PC-9 (cell line): ENCODE results near the gene REEP2. TPM values are rescaled to one million over a fixed set of nuclear protein-coding genes. Genes with fewer than 3 reads are reported as not detected.
A peak's percentile ranks its signal among the peaks of the same experiment; 100 is the strongest.

Experiments used
- BruUV-seq: library from RNA; stranded (reverse); fragments of 400-500 nt; replicated peaks from 2 replicates; lab custom pipeline; 2021; lab: Mats Ljungman, UMichigan
- CTCF ChIA-PET: fragments of 300-600 bp; sonication (Branson Sonifier 250); formaldehyde crosslinking; loops from one replicate; lab custom pipeline; 2022; ENCODE audit warnings: antibody characterized with exemption; lab: Charles Lee
- POLR2A ChIA-PET: fragments of 300-600 bp; sonication (Branson Sonifier 250); formaldehyde crosslinking; loops from one replicate; lab custom pipeline; 2022; ENCODE audit warnings: antibody characterized with exemption; ENCODE audit not compliant: unreplicated experiment; lab: Charles Lee
- DNase-seq, 2 experiments: peaks; one replicate each; pipeline versions ENCODE4 v3.0.0 to v3.0.0-alpha.2; 2015 to 2022; ENCODE audit warnings: mixed read lengths in 1 of 2
- H2AFZ ChIP-seq: fragments of 200-600 bp; sonication (generic); 2 replicates; pipeline ENCODE4 v1.8.1; 2017; ENCODE audit warnings: antibody characterized with exemption
- H3F3A ChIP-seq: fragments of 200-600 bp; sonication (generic); 2 replicates; pipeline ENCODE4 v1.8.1; 2017; ENCODE audit warnings: antibody characterized with exemption, mild to moderate bottlenecking, low read depth; ENCODE audit not compliant: insufficient read depth
- H3K27ac ChIP-seq: fragments of 200-600 bp; sonication (generic); 2 replicates; pipeline ENCODE4 v1.6.1; 2016; ENCODE audit warnings: mixed run types
- H3K27me3 ChIP-seq: fragments of 200-600 bp; sonication (generic); 2 replicates; pipeline ENCODE4 v1.6.1; 2016; ENCODE audit warnings: low read depth, mixed run types; ENCODE audit not compliant: insufficient read depth
- H3K36me3 ChIP-seq: fragments of 200-600 bp; sonication (generic); 2 replicates; pipeline ENCODE4 v1.6.1; 2016; ENCODE audit warnings: low read depth, mixed run types
- H3K4me1 ChIP-seq: fragments of 200-600 bp; sonication (generic); replicated peaks from 2 replicates; pipeline ENCODE4 v1.6.1; 2016; ENCODE audit warnings: mixed run types; ENCODE audit not compliant: insufficient read depth
- H3K4me2 ChIP-seq: fragments of 200-600 bp; sonication (generic); 2 replicates; pipeline ENCODE4 v1.6.1; 2017; ENCODE audit warnings: mixed run types
- H3K4me3 ChIP-seq: fragments of 200-600 bp; sonication (generic); 2 replicates; pipeline ENCODE4 v1.6.1; 2016; ENCODE audit warnings: mixed run types
- H3K79me2 ChIP-seq: fragments of 200-600 bp; sonication (generic); 2 replicates; pipeline ENCODE4 v1.6.1; 2017; ENCODE audit warnings: low read depth, mixed run types
- H3K9me2 ChIP-seq: fragments of 200-600 bp; sonication (generic); 2 replicates; pipeline ENCODE4 v1.8.1; 2017; ENCODE audit warnings: mild to moderate bottlenecking; ENCODE audit not compliant: insufficient read depth
- H3K9me3 ChIP-seq: fragments of 200-600 bp; sonication (generic); 2 replicates; pipeline ENCODE4 v1.8.1; 2016; ENCODE audit warnings: low read depth; ENCODE audit not compliant: insufficient read depth
- H4K20me1 ChIP-seq: fragments of 200-600 bp; sonication (generic); 2 replicates; pipeline ENCODE4 v1.8.1; 2017; ENCODE audit not compliant: insufficient read depth
- EZH2 ChIP-seq: fragments of 200-600 bp; sonication (generic); IDR thresholded peaks from 2 replicates; pipeline ENCODE4 v1.8.0; 2017; ENCODE audit warnings: antibody characterized with exemption, low read depth
- intact Hi-C: fragments of 100-400 bp; cut with micrococcal nuclease; formaldehyde crosslinking; loops from one replicate; pipeline ENCODE4 v1.10.0; 2022; ENCODE audit not compliant: unreplicated experiment
- total RNA-seq: library from RNA; stranded (reverse); gene quantifications from 2 replicates; pipeline ENCODE4 v1.2.3, GENCODE V29; 2021
- TF ChIP-seq, protein P1 (sequence below): fragments of 200-600 bp; sonication (generic); conservative IDR thresholded peaks from 2 replicates; pipeline ENCODE4 v1.6.1; 2017; ENCODE audit warnings: mixed run types, antibody characterized with exemption, mild to moderate bottlenecking, moderate library complexity

The REEP2 gene
- total RNA-seq, 1 experiment from 2014 or later, result 0.87 TPM

DNA sequence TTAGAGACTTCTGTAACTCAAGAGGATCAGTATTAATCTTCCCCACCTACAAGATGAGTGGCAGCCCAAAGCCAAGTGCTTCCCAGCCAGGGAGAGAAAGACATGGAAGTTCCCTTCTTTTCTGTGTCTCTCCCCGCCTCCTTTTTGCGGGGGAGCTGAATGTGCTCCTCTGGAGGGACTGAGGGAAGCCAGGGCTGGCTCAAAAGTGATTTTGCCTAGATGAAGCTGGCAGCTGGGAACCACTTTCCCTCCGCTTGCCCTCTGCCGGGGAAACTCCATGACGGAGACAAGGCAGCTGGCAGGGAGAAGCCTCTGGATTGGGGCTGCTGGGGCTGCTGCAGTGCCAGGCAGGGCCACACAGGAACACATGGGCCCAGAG, 50.8 kb downstream of the REEP2 start:
- Histone ChIP-seq H3K27ac (no peak overlapping the region), H3F3A (no peaks in the 10 kb centered on the region; the same call in 1 of the 2 replicates), H4K20me1 (no peaks in the 10 kb centered on the region), H3K27me3 (peaks cover 32% of the 10 kb centered on the region), H3K9me2 (no peaks in the 10 kb centered on the region), H3K4me3 (no peak overlapping the region), H3K36me3 (no peaks in the 10 kb centered on the region), H3K4me1 (0 out of 2 replicates have a peak, but pooled peaks cover 7% of the 10 kb centered on the region), H3K4me2 (no peak overlapping the region), H3K9me3 (no peaks in the 10 kb centered on the region), H3K79me2 (no peaks in the 10 kb centered on the region), H2AFZ (no peak overlapping the region)
- ChIA-PET POLR2A (no interaction called here), CTCF (interaction anchor here (0.9 kb wide), 1 partner anchor 39 kb away, joined by 3 read pairs; no protein-coding TSS in a partner anchor)
- no peak for DNase-seq
- intact Hi-C loops, result no loop called here
- TF ChIP-seq, protein P1, sequence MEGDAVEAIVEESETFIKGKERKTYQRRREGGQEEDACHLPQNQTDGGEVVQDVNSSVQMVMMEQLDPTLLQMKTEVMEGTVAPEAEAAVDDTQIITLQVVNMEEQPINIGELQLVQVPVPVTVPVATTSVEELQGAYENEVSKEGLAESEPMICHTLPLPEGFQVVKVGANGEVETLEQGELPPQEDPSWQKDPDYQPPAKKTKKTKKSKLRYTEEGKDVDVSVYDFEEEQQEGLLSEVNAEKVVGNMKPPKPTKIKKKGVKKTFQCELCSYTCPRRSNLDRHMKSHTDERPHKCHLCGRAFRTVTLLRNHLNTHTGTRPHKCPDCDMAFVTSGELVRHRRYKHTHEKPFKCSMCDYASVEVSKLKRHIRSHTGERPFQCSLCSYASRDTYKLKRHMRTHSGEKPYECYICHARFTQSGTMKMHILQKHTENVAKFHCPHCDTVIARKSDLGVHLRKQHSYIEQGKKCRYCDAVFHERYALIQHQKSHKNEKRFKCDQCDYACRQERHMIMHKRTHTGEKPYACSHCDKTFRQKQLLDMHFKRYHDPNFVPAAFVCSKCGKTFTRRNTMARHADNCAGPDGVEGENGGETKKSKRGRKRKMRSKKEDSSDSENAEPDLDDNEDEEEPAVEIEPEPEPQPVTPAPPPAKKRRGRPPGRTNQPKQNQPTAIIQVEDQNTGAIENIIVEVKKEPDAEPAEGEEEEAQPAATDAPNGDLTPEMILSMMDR, result no peak
- no peak for TF ChIP-seq EZH2
- no TSS peak for BruUV-seq

DNA sequence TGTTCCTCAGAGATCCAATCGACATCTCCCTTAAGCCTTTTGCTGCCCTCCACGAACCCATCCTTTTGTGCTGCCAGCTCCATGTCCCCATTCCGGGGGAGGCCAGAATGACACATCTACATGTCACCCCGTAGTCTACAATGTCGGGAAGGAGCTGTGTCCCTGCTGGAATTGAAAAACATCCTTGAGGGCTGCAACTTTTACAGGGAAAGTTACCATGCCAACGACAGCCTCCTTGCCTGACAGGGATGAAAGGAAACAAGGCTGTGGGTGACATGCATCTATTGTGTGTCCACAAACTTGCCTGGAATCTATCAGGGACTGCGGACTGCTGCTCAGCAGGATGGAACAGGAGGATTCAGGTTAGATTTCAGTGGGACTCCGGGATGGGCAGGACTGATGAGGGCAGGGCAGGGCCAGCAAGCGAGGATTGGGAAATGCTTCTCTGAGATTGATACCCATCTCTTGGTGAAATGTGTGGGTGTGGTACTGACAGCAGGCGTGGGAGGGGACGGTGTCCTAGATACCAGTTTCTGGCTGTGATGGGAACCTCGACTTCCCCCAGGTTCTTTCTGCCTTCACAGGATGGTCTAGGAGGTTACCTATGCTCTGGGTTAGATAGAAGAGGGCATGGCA, 51.9 kb downstream of the REEP2 start:
- no peak overlapping the region for H3K27ac ChIP-seq
- intact Hi-C loops, result no loop called here
- CTCF ChIA-PET, result interaction anchor here (0.9 kb wide), 1 partner anchor 40 kb away, joined by 3 read pairs; no protein-coding TSS in a partner anchor
- POLR2A ChIA-PET, result interaction anchor here (0.7 kb wide), 1 partner anchor 77 kb away, joined by 5 read pairs; no protein-coding TSS in a partner anchor
- no peaks in the 10 kb centered on the region for H3K9me2 ChIP-seq
- no peak for DNase-seq
- H2AFZ ChIP-seq, result no peak overlapping the region
- no peaks in the 10 kb centered on the region for H4K20me1 ChIP-seq
- TF ChIP-seq, protein P1, result no peak
- no peak for TF ChIP-seq EZH2
- BruUV-seq, result no TSS peak
- H3K79me2 ChIP-seq, result no peaks in the 10 kb centered on the region
- no peaks in the 10 kb centered on the region for H3K9me3 ChIP-seq
- H3K4me3 ChIP-seq, result no peak overlapping the region
- 0 out of 2 replicates have a peak, but pooled peaks cover 7% of the 10 kb centered on the region for H3K4me1 ChIP-seq
- H3F3A ChIP-seq, result no peaks in the 10 kb centered on the region; the same call in 1 of the 2 replicates
- no peaks in the 10 kb centered on the region for H3K36me3 ChIP-seq
- H3K4me2 ChIP-seq, result no peak overlapping the region
- H3K27me3 ChIP-seq, result peaks cover 32% of the 10 kb centered on the region

DNA sequence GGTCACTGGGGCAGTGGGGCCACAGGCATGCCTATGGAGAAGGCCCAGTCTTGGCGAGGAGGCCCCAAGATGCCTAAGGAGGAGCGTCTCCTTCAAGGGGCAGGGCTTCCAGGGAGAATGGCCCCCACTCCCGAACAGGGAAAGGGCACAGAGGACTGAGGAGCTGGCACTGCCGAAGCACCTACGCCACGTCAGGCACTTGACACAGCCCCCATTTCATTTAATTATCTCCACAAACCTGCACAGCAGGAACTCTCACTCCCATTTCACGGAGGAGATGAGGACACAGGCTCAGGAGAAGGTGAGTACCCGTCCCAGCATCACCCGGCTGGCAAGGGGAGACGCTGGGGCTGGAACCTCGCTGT, 52.4 kb downstream of the REEP2 start:
- Histone ChIP-seq H3K9me2 (no peaks in the 10 kb centered on the region), H3K79me2 (no peaks in the 10 kb centered on the region), H3K36me3 (no peaks in the 10 kb centered on the region), H3K4me3 (peak overlapping the region; percentile 54; the same call in 1 of the 2 replicates), H3K27ac (no peak overlapping the region), H4K20me1 (no peaks in the 10 kb centered on the region), H3F3A (no peaks in the 10 kb centered on the region; the same call in 1 of the 2 replicates), H3K4me2 (peak overlapping the region; percentile 81), H3K9me3 (no peaks in the 10 kb centered on the region), H3K27me3 (peaks cover 32% of the 10 kb centered on the region), H2AFZ (peak overlapping the region; percentile 88), H3K4me1 (0 out of 2 replicates have a peak, but pooled peaks cover 7% of the 10 kb centered on the region)
- intact Hi-C loops, result no loop called here
- DNase-seq, result no peak
- ChIA-PET CTCF (no interaction called here), POLR2A (no interaction called here)
- TF ChIP-seq EZH2, result no peak
- TF ChIP-seq, protein P1, result no peak
- no TSS peak for BruUV-seq
